Testis (tissue), 2 donors: ENCODE data around the gene PRKACB.

ENCODE experiments used
- CTCF ChIP-seq, 3 experiments: fragments of 450-650 bp in 2 of 3; fragments of 200-600 bp in 1 of 3; sonication (generic) in 1 of 3; IDR thresholded peaks; one replicate each; pipeline ENCODE4 v1.5.1; 2016 to 2019; ENCODE audit warnings: antibody characterized with exemption in 3 of 3, mild to moderate bottlenecking in 2 of 3, moderate library complexity in 1 of 3
- POLR2A ChIP-seq: fragments of 450-650 bp; IDR thresholded peaks from one replicate; pipeline ENCODE4 v1.6.1; 2017; ENCODE audit warnings: antibody characterized with exemption, mild to moderate bottlenecking, moderate library complexity

GRCh38 chr1:84198832-84199231, 54.8 kb downstream of the PRKACB start:
- TF ChIP-seq CTCF (IDR thresholded peaks at IDR 0.05) (no peak), POLR2A (no peak)
